Measurements from ENCODE around the gene C14orf180.

The C14orf180 gene

DNA sequence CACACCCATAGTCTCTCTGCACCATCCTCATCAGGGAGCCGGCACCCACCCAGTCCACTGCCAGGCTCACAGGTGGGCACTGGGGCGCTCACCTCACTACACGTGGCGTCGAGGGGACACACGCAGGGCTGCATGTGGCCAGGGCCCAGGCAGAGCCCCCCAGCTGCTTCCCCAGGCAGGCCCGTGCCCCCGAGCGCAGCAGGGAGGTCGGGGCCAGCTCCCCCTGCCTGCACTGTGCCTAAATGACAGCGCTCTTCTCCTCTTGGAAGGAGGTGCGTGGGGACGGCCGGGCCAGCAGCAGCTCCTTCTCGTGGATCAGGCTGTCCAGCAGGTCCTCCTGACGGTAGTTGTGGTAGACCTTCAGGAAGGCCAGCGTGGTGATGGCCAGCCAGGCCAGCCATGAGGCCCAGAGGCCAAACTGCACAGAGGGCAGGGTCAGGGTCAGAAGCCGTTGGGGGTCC lies 13.7 kb downstream of the C14orf180 start:
- TF ChIP-seq POLR2A (IDR thresholded peaks at IDR 0.05; ENCODE audit: low read depth, low read length) (no peak), POLR2AphosphoS5 (IDR thresholded peaks at IDR 0.05; ENCODE audit: low read depth, low read length) (no peak), TAF1 (IDR thresholded peaks at IDR 0.05; ENCODE audit: borderline replicate concordance, low read depth, low read length) (no peak)
- FAIRE-seq (no peak), DNase-seq (ENCODE audit: insufficient read length) (no peak)

GRCh38 chr14:104593710-104594136 lies 14.2 kb downstream of the C14orf180 start:
- no peak for DNase-seq (ENCODE audit: insufficient read length)
- TF ChIP-seq TAF1 (IDR thresholded peaks at IDR 0.05; ENCODE audit: borderline replicate concordance, low read depth, low read length) (no peak), POLR2AphosphoS5 (IDR thresholded peaks at IDR 0.05; ENCODE audit: low read depth, low read length) (no peak), POLR2A (IDR thresholded peaks at IDR 0.05; ENCODE audit: low read depth, low read length) (no peak)
- no peak for FAIRE-seq

DNA sequence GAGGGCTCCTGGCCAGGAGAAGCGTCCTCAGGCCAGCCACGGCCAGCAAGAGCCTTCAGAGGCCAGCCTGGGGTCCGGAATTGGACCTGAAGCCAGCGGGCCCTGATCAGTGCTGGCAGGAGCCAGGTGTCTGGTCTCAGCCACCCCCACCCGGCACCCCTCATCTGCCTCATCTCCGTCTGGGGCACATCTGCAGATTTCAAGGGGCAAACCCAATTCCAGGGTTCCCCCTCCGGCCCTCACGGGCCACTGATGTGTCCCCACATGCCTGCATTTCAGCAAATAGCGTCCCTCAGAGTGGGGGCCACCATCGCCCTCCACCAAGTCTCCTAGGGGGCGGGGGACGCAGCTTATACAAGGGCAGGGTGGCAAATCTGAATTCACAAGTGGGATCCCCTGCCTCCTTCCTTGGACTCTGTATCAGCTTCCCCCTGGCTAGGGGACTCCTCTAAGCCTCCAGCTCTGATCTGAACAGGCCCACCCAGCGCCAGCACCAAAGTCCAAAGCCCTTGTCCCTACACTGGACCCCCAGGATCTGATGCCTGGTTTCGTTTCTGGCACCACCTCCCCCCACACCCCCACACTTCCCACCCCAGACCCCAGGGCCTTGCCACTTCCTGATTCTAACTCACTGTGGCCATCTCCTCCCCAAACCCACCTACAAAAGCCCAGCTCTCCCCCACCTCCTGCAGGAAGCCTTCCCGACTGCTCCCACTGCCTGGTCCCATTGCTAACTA lies 14.9 kb downstream of the C14orf180 start:
- no peak for FAIRE-seq

DNA sequence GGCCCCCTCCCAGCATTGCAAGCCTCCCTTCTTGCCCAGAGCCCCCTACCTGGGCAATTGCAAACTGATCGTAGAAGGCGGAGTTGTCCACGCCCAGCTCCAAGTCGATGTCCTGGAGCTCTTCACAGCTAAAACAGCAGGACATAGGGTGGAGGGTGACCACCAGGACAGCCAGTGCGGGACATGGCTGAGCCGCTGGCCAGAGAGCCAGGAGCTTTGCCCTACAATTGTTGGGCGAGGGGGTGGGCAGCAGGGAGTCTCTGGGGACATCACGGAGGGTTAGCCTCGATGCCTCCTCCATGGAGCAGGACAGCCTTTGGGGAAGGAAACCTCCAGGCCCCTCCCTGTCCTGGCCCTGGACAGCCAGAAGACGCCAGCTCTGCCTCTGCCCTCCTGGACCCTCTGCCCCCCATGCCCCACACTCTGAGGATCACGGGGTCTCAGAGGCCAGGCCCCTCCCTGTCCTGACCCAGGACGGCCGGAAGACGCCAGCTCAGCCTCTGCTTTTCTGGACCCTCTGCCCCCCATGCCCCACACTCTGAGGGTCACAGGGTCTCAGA lies 15.6 kb downstream of the C14orf180 start:
- DNase-seq (ENCODE audit: insufficient read length), result no peak
- TF ChIP-seq TAF1 (IDR thresholded peaks at IDR 0.05; ENCODE audit: borderline replicate concordance, low read depth, low read length) (no peak), POLR2AphosphoS5 (IDR thresholded peaks at IDR 0.05; ENCODE audit: low read depth, low read length) (no peak), POLR2A (IDR thresholded peaks at IDR 0.05; ENCODE audit: low read depth, low read length) (no peak)
- FAIRE-seq, result no peak

More for the DNA sequence above, 14.9 kb downstream of the C14orf180 start:
- TF ChIP-seq POLR2AphosphoS5 (IDR thresholded peaks at IDR 0.05; ENCODE audit: low read depth, low read length), result no peak
- TF ChIP-seq TAF1 (IDR thresholded peaks at IDR 0.05; ENCODE audit: borderline replicate concordance, low read depth, low read length), result no peak
- TF ChIP-seq POLR2A (IDR thresholded peaks at IDR 0.05; ENCODE audit: low read depth, low read length), result no peak
- DNase-seq (ENCODE audit: insufficient read length), result no peak

DNA sequence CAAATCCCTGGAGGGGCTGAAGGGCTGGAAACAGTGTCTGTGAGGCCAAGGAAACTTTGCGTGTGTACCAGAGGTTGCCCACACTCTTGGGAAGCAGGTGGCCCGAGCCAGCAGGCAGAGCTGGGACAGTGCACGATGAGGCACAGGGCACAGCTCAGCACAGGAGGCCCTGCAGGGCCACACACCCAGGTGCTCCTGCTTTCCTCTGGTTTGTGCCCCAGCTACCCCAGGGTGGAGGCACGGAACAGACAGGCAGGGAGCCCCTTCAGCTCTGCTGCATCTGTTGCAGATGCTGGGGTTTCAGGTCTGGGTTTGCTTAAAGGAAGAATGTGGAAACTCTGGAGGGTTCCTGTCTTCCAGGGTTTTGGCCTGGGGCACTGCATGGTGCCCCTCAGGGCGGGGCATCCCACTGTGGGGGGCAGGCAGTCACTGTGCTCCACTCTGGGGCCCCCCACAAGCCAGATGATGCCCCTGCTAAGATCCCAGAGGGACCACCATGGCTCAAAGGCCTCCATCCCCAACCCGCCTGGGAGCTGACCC lies 16.4 kb downstream of the C14orf180 start:
- DNase-seq (ENCODE audit: insufficient read length) (peak; percentile 13), FAIRE-seq (no peak)
- TF ChIP-seq POLR2AphosphoS5 (IDR thresholded peaks at IDR 0.05; ENCODE audit: low read depth, low read length) (no peak), POLR2A (IDR thresholded peaks at IDR 0.05; ENCODE audit: low read depth, low read length) (no peak), TAF1 (IDR thresholded peaks at IDR 0.05; ENCODE audit: borderline replicate concordance, low read depth, low read length) (no peak)

DNA sequence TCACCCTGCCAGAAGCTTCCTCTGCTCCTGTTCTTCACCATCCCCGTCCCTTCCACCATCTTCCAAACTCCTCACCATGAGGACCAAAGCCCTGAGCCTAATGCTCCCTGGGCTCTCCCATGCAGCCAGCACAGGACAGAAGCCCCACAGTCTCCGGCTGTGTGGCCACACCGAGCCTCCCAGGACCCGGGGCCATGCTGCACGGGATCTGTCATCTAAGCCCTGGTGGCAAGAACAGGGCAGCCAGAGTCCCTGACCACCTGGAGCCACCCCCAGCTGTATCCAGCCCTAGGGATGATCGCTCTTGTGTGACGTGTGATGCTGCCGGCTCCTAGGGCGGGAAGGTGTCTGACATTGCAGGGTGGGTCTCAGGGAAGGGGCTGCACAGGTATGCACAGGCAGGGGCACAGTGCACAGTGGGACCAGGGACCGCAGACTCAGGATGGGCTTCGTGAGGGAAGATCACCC lies 16.9 kb downstream of the C14orf180 start:
- DNase-seq (ENCODE audit: insufficient read length) (peak; percentile 14), FAIRE-seq (no peak)
- no peak for TF ChIP-seq POLR2AphosphoS5 (IDR thresholded peaks at IDR 0.05; ENCODE audit: low read depth, low read length)
- TF ChIP-seq TAF1 (IDR thresholded peaks at IDR 0.05; ENCODE audit: borderline replicate concordance, low read depth, low read length), result no peak
- no peak for TF ChIP-seq POLR2A (IDR thresholded peaks at IDR 0.05; ENCODE audit: low read depth, low read length)

- no peak for FAIRE-seq
- DNase-seq (ENCODE audit: insufficient read length), result peak; percentile 14
- TF ChIP-seq POLR2AphosphoS5 (IDR thresholded peaks at IDR 0.05; ENCODE audit: low read depth, low read length) (no peak), TAF1 (IDR thresholded peaks at IDR 0.05; ENCODE audit: borderline replicate concordance, low read depth, low read length) (no peak), POLR2A (IDR thresholded peaks at IDR 0.05; ENCODE audit: low read depth, low read length) (no peak)
Observed at GRCh38 chr14:104596927-104597351, 17.4 kb downstream of the C14orf180 start.

DNA sequence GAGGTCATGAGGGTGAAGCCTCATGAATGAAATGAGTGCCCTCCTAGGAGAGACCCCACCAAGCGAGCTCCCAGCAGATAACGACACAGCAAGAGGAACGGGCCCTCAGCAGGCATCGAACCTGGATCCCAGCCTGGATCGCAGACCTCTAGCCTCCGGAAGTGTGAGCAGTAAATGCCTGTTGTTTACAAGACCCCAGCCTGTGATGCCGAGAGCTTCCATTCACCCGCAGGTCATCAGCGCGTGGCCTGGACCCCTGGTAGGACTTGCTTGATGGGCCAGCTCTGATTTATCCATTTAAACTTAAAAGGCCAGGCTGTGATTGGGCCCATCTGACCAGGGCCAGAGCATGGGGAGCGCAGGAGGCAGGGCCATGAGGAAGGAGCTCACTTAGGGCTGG lies 18.0 kb downstream of the C14orf180 start:
- TF ChIP-seq TAF1 (IDR thresholded peaks at IDR 0.05; ENCODE audit: borderline replicate concordance, low read depth, low read length), result no peak
- no peak for TF ChIP-seq POLR2A (IDR thresholded peaks at IDR 0.05; ENCODE audit: low read depth, low read length)
- no peak for TF ChIP-seq POLR2AphosphoS5 (IDR thresholded peaks at IDR 0.05; ENCODE audit: low read depth, low read length)
- no peak for FAIRE-seq
- peak; percentile 22 for DNase-seq (ENCODE audit: insufficient read length)

- FAIRE-seq (no peak), DNase-seq (ENCODE audit: insufficient read length) (peak; percentile 6)
- no peak for TF ChIP-seq POLR2A (IDR thresholded peaks at IDR 0.05; ENCODE audit: low read depth, low read length)
- no peak for TF ChIP-seq TAF1 (IDR thresholded peaks at IDR 0.05; ENCODE audit: borderline replicate concordance, low read depth, low read length)
- TF ChIP-seq POLR2AphosphoS5 (IDR thresholded peaks at IDR 0.05; ENCODE audit: low read depth, low read length), result no peak
Observed at GRCh38 chr14:104598039-104598909, 18.7 kb downstream of the C14orf180 start.

- FAIRE-seq, result no peak
- no peak for TF ChIP-seq POLR2AphosphoS5 (IDR thresholded peaks at IDR 0.05; ENCODE audit: low read depth, low read length)
- no peak for TF ChIP-seq POLR2A (IDR thresholded peaks at IDR 0.05; ENCODE audit: low read depth, low read length)
- no peak for TF ChIP-seq TAF1 (IDR thresholded peaks at IDR 0.05; ENCODE audit: borderline replicate concordance, low read depth, low read length)
- no peak for DNase-seq (ENCODE audit: insufficient read length)
Observed at GRCh38 chr14:104598910-104599273, 19.3 kb downstream of the C14orf180 start.

DNA sequence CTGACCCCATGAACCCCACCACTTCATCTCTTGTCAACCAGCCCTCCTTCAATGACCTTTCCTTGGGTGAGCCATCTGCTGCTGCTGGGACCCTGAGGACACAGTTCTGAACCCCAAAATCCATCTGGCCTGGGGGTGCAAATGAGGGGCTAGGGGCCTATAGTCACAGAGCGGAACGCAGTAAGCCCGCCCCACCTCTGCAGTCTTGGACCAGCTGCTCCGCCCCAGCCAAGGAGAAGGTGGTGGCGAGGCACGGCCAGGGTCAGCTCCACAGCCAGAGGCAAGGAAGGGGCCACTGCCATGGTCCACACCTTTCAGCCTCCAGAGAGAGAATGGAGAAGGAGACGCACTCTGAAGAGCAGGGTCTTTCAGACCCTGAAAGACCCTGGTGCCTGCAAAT lies 19.9 kb downstream of the C14orf180 start:
- no peak for FAIRE-seq
- no peak for DNase-seq (ENCODE audit: insufficient read length)
- no peak for TF ChIP-seq TAF1 (IDR thresholded peaks at IDR 0.05; ENCODE audit: borderline replicate concordance, low read depth, low read length)
- TF ChIP-seq POLR2A (IDR thresholded peaks at IDR 0.05; ENCODE audit: low read depth, low read length), result no peak
- TF ChIP-seq POLR2AphosphoS5 (IDR thresholded peaks at IDR 0.05; ENCODE audit: low read depth, low read length), result no peak
